HCT116 (cell line): Measurements from ENCODE around the gene FER. TPM values are rescaled to one million over a fixed set of nuclear protein-coding genes. Genes with fewer than 3 reads are reported as not detected.

Experiments
- ATAC-seq: fragments of 200-7000 bp; cut with Tn5 transposase; 2 replicates; pipeline ENCODE4 v1.9.1; 2020; ENCODE audit warnings: mild to moderate bottlenecking, moderate library complexity
- BruUV-seq: library from RNA; stranded (reverse); fragments of 400-500 nt; replicated peaks from 2 replicates; lab custom pipeline; 2021; lab: Mats Ljungman, UMichigan
- CTCF ChIA-PET: fragments of 300-600 bp; sonication (Branson Sonifier 250); formaldehyde crosslinking; loops from one replicate; lab custom pipeline; 2021; ENCODE audit warnings: antibody characterized with exemption; lab: Charles Lee
- POLR2A ChIA-PET: fragments of 300-600, 350-600 bp; sonication (Branson Sonifier 250); formaldehyde crosslinking; loops from one replicate; lab custom pipeline; 2021; ENCODE audit warnings: antibody characterized with exemption; lab: Charles Lee
- RAD21 ChIA-PET, 2 experiments: fragments of 300-600 bp; sonication (Branson Sonifier 250); formaldehyde crosslinking; loops; one replicate each; lab custom pipeline; 2023; ENCODE audit warnings: low total read pairs in 2 of 2; ENCODE audit not compliant: uncharacterized antibody in 2 of 2, unreplicated experiment in 2 of 2, low non-redundant PET in 1 of 2; lab: Charles Lee
- DNase-seq: peaks from one replicate; pipeline ENCODE4 v3.0.0-alpha.2; 2010; ENCODE audit warnings: low read depth, low spot score
- H2AFZ ChIP-seq: fragments of 200-600 bp; shearing (Covaris generic), sonication (generic); 2 replicates; pipeline ENCODE4 v1.6.1; 2017; ENCODE audit warnings: low read depth, mixed run types, mixed read lengths, antibody characterized with exemption, low read length; ENCODE audit not compliant: poor library complexity, severe bottlenecking
- H3K27ac ChIP-seq: 2 replicates; pipeline ENCODE4 v1.5.1; 2012; ENCODE audit warnings: low read depth, low read length
- H3K27me3 ChIP-seq: fragments of 200-600 bp; sonication (generic); 2 replicates; pipeline ENCODE4 v1.6.1; 2016; ENCODE audit warnings: mixed run types, low read length, mixed read lengths; ENCODE audit not compliant: insufficient read depth
- H3K36me3 ChIP-seq, 2 experiments: fragments of 200-500 bp in 1 of 2; fragments of 200-600 bp in 1 of 2; sonication (Bioruptor generic) in 1 of 2; sonication (generic) in 1 of 2; 2 replicates each; pipeline versions ENCODE4 v1.5.1 to v1.6.1; 2014 to 2016; ENCODE audit warnings: low read length in 2 of 2, inconsistent platforms in 1 of 2, mixed read lengths in 1 of 2, mixed run types in 1 of 2; ENCODE audit not compliant: insufficient read depth in 2 of 2, control insufficient read depth in 1 of 2
- H3K4me1 ChIP-seq, 2 experiments: fragments of 200-600 bp in 1 of 2; sonication (generic) in 1 of 2; 2 replicates each; pipeline versions ENCODE4 v1.5.1 to v1.6.1; 2012 to 2017; ENCODE audit warnings: low read length in 2 of 2, inconsistent platforms in 1 of 2, mild to moderate bottlenecking in 1 of 2, mixed read lengths in 1 of 2, mixed run types in 1 of 2, moderate library complexity in 1 of 2; ENCODE audit not compliant: insufficient read depth in 2 of 2, control insufficient read depth in 1 of 2
- H3K4me2 ChIP-seq: fragments of 200-600 bp; sonication (generic); 2 replicates; pipeline ENCODE4 v1.6.1; 2017; ENCODE audit warnings: mixed run types, low read length, mixed read lengths
- H3K4me3 ChIP-seq, 2 experiments: fragments of 200-600 bp in 1 of 2; sonication (generic) in 1 of 2; replicated peaks in 1 of 2; 2 replicates each; pipeline ENCODE4 v1.5.1; 2011 to 2016; ENCODE audit warnings: low read length in 2 of 2, control low read depth in 1 of 2, low read depth in 1 of 2, mild to moderate bottlenecking in 1 of 2, mixed read lengths in 1 of 2, mixed run types in 1 of 2
- H3K79me2 ChIP-seq: fragments of 200-600 bp; sonication (generic); 2 replicates; pipeline ENCODE4 v1.6.1; 2017; ENCODE audit warnings: mild to moderate bottlenecking, mixed run types, low read length, moderate library complexity, mixed read lengths; ENCODE audit not compliant: insufficient read depth
- H3K9ac ChIP-seq: fragments of 200-600 bp; sonication (generic); 2 replicates; pipeline ENCODE4 v1.6.1; 2016; ENCODE audit warnings: low read length, mixed read lengths
- H3K9me2 ChIP-seq: fragments of 200-600 bp; sonication (generic), shearing (Covaris generic); 2 replicates; pipeline ENCODE4 v1.6.1; 2017; ENCODE audit warnings: mixed run types, mild to moderate bottlenecking, moderate library complexity; ENCODE audit not compliant: insufficient read depth
- H3K9me3 ChIP-seq, 2 experiments: fragments of 200-500 bp in 1 of 2; fragments of 200-600 bp in 1 of 2; sonication (Bioruptor generic) in 1 of 2; sonication (generic) in 1 of 2; 2 replicates each; pipeline ENCODE4 v1.6.1; 2014 to 2017; ENCODE audit warnings: low read length in 2 of 2, mixed read lengths in 2 of 2, inconsistent platforms in 1 of 2, low read depth in 1 of 2, mild to moderate bottlenecking in 1 of 2, mixed run types in 1 of 2, moderate library complexity in 1 of 2; ENCODE audit not compliant: control insufficient read depth in 1 of 2, insufficient read depth in 1 of 2
- H4K20me1 ChIP-seq: fragments of 200-600 bp; sonication (generic), shearing (Covaris generic); 2 replicates; pipeline ENCODE4 v1.6.1; 2017; ENCODE audit warnings: mixed run types, mild to moderate bottlenecking, moderate library complexity; ENCODE audit not compliant: insufficient read depth
- CBX3 ChIP-seq: IDR thresholded peaks from 2 replicates; pipeline ENCODE4 v1.6.1; 2012; ENCODE audit warnings: low read depth
- CEBPB ChIP-seq: IDR thresholded peaks from 2 replicates; pipeline ENCODE4 v1.6.1; 2012; ENCODE audit warnings: low read depth
- CTCF ChIP-seq, 3 experiments: fragments of 200-600 bp in 1 of 3; sonication (generic) in 1 of 3; IDR thresholded peaks in 2 of 3; conservative IDR thresholded peaks in 1 of 3; 2 replicates each; pipeline ENCODE4 v1.5.1; 2012 to 2017; ENCODE audit warnings: low read depth in 2 of 3, low read length in 2 of 3, antibody characterized with exemption in 1 of 3, borderline replicate concordance in 1 of 3, control low read depth in 1 of 3, mild to moderate bottlenecking in 1 of 3, mixed read lengths in 1 of 3, mixed run types in 1 of 3, moderate library complexity in 1 of 3; ENCODE audit not compliant: insufficient read depth in 1 of 3
- EZH2 ChIP-seq: fragments of 200-600 bp; sonication (generic); IDR thresholded peaks from 2 replicates; pipeline ENCODE4 v1.6.1; 2017; ENCODE audit warnings: antibody characterized with exemption, mixed run types
- EZH2phosphoT487 ChIP-seq: fragments of 200-600 bp; IDR thresholded peaks from 2 replicates; pipeline ENCODE4 v1.6.1; 2018; ENCODE audit warnings: antibody characterized with exemption, borderline replicate concordance
- FOSL1 ChIP-seq: IDR thresholded peaks from 2 replicates; pipeline ENCODE4 v1.6.1; 2012; ENCODE audit warnings: low read depth
- JUND ChIP-seq: IDR thresholded peaks from 2 replicates; pipeline ENCODE4 v1.6.1; 2012
- POLR2A ChIP-seq: IDR thresholded peaks from 2 replicates; pipeline ENCODE4 v1.7.0; 2011; ENCODE audit warnings: borderline replicate concordance; ENCODE audit not compliant: insufficient read depth, insufficient read length; ENCODE audit errors: extremely low read depth
- POLR2AphosphoS5 ChIP-seq: IDR thresholded peaks from 2 replicates; pipeline ENCODE4 v1.6.1; 2011; ENCODE audit warnings: mild to moderate bottlenecking, low read depth, low read length, moderate library complexity
- REST ChIP-seq: IDR thresholded peaks from 2 replicates; pipeline ENCODE4 v1.6.1; 2012; ENCODE audit warnings: low read depth
- SIN3A ChIP-seq: IDR thresholded peaks from 2 replicates; pipeline ENCODE4 v1.6.1; 2012; ENCODE audit warnings: low read depth
- SP1 ChIP-seq: IDR thresholded peaks from 2 replicates; pipeline ENCODE4 v1.6.1; 2012; ENCODE audit warnings: low read depth
- SRF ChIP-seq: IDR thresholded peaks from 2 replicates; pipeline ENCODE4 v1.6.1; 2012; ENCODE audit warnings: low read depth
- TCF7L2 ChIP-seq: IDR thresholded peaks from 2 replicates; pipeline ENCODE4 v1.7.0; 2011; ENCODE audit warnings: borderline replicate concordance, inconsistent platforms; ENCODE audit not compliant: insufficient read depth, insufficient read length; ENCODE audit errors: extremely low read depth
- YY1 ChIP-seq: IDR thresholded peaks from 2 replicates; pipeline ENCODE4 v1.6.1; 2011; ENCODE audit warnings: low read length, low read depth, moderate library complexity, mild to moderate bottlenecking; ENCODE audit not compliant: insufficient replicate concordance; ENCODE audit errors: extremely low read depth
- ZFX ChIP-seq: fragments of 450-650 bp; IDR thresholded peaks from 2 replicates; pipeline ENCODE4 v1.6.1; 2017
- intact Hi-C: fragments of 100-400 bp; cut with micrococcal nuclease; formaldehyde crosslinking; loops from 2 replicates; pipeline ENCODE4 v1.10.0; 2022
- total RNA-seq: library from RNA; stranded (reverse); gene quantifications from one replicate; pipeline ENCODE4 v1.2.1, GENCODE V29; 2021; ENCODE audit not compliant: unreplicated experiment
- TF ChIP-seq, protein P1 (sequence below): IDR thresholded peaks from 2 replicates; pipeline ENCODE4 v1.6.1; 2012

The FER gene
- total RNA-seq, 1 experiment from 2014 or later: 32.0 TPM

DNA sequence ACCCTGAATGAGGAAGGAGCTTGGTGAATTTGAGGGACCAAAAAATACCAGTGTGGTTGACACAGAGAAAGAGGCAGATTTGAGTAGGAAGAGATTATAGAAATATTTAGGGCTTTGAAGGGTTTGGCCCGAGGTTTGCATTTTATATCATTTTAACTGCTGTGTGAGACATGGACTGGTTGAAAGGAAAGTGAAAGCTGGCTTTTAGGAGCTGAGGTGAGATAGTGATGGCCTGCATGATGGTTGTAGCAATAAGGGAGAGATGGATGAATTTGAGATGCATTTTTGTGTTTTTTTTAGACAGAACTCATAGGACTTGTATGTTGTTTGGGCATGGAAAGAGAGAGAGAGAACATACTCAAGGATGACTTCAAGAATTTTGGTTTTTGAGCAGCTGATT lies 21.7 kb downstream of the FER start:
- ATAC-seq (no peak), DNase-seq (no peak)
- Histone ChIP-seq H3K9me2 (no peaks in the 10 kb centered on the region), H3K9ac (no peak overlapping the region), H3K9me3 (no peaks in the 10 kb centered on the region), H2AFZ (no peak overlapping the region), H3K4me1 (peaks cover 0 to 6% of the 10 kb centered on the region in 2 experiments; a peak in 2 of 4 replicates), H3K27me3 (no peaks in the 10 kb centered on the region), H3K36me3 (no peaks in the 10 kb centered on the region), H4K20me1 (no peaks in the 10 kb centered on the region), H3K79me2 (no peaks in the 10 kb centered on the region), H3K4me3 (no peak overlapping the region), H3K27ac (no peak overlapping the region), H3K4me2 (no peak overlapping the region)
- no peak for TF ChIP-seq CBX3
- no peak for TF ChIP-seq SP1
- TF ChIP-seq TCF7L2: no peak
- TF ChIP-seq, protein P1, sequence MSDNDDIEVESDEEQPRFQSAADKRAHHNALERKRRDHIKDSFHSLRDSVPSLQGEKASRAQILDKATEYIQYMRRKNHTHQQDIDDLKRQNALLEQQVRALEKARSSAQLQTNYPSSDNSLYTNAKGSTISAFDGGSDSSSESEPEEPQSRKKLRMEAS: no peak
- no peak for TF ChIP-seq ZFX
- TF ChIP-seq JUND: no peak
- RAD21 ChIA-PET: no interaction called here
- POLR2A ChIA-PET: no interaction called here
- BruUV-seq: TSS peak; percentile 33
- CTCF ChIA-PET: no interaction called here
- intact Hi-C loops: no loop called here

DNA sequence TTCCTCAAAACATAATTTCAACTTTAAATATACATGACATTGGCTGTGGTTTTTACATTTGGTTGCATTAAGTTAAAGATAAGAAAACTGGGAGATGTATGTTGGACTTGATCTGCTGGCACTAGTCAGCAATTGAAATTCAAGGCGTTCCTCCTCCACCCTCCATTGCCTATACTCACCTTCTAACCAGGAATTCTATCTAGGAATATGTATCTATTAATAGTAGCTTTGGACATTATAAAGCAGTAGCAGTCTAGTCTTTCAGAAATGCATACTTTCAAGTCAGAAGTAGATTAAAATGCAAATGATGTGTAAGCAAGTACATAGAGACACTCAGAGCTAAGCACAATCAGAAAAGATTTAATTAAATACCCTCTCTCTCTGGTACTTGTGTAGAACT lies 24.9 kb downstream of the FER start:
- no peaks in the 10 kb centered on the region for H3K9me2 ChIP-seq
- ChIA-PET POLR2A (no interaction called here), CTCF (no interaction called here), RAD21 (no interaction called here)
- H4K20me1 ChIP-seq: no peaks in the 10 kb centered on the region
- H3K27ac ChIP-seq: no peak overlapping the region
- ATAC-seq (no peak), DNase-seq (no peak)
- no TSS peak for BruUV-seq
- intact Hi-C loops: no loop called here
- no peaks in the 10 kb centered on the region for H3K4me1 ChIP-seq
- no peak overlapping the region for H3K9ac ChIP-seq
- H2AFZ ChIP-seq: no peak overlapping the region
- no peaks in the 10 kb centered on the region; the same call in 1 of the 2 replicates for H3K79me2 ChIP-seq
- no peak overlapping the region for H3K4me2 ChIP-seq
- no peaks in the 10 kb centered on the region for H3K36me3 ChIP-seq
- H3K9me3 ChIP-seq: no peaks in the 10 kb centered on the region
- no peak overlapping the region for H3K4me3 ChIP-seq
- H3K27me3 ChIP-seq: no peaks in the 10 kb centered on the region
- TF ChIP-seq EZH2phosphoT487: no peak
- TF ChIP-seq POLR2AphosphoS5: no peak
- TF ChIP-seq CEBPB: no peak
- TF ChIP-seq EZH2: no peak
- TF ChIP-seq CTCF (IDR thresholded peaks at IDR 0.05 in 2 of 3, conservative IDR thresholded peaks at IDR 0.05 in 1 of 3; ENCODE audit: borderline replicate concordance in 1 of 3, insufficient read depth in 1 of 3, low read depth in 2 of 3, low read length in 2 of 3): no peak
- no peak for TF ChIP-seq SRF
- no peak for TF ChIP-seq SIN3A
- TF ChIP-seq POLR2A: no peak
- no peak for TF ChIP-seq ZFX
- TF ChIP-seq FOSL1: no peak
- no peak for TF ChIP-seq REST
- TF ChIP-seq, protein P1: no peak
- no peak for TF ChIP-seq YY1
- no peak for TF ChIP-seq SP1
